ENCODE measurements around the gene TTLL11. TPM values are rescaled to one million over a fixed set of nuclear protein-coding genes. Genes with fewer than 3 reads are reported as not detected.

TTLL11 gene
- total RNA-seq, 2 experiments from 2014 or later: 0.56 to 1.4 TPM

- POLR2A ChIA-PET: no interaction called here
- TF ChIP-seq CTCF (IDR thresholded peaks at IDR 0.05): no peak
- peaks cover 11% of the 10 kb centered on the region for H3K4me1 Mint-ChIP-seq (ENCODE audit: low read depth)
These were observed 27.0 kb downstream of the TTLL11 start for GRCh38 chr9:122065923-122066629.

GRCh38 chr9:122060481-122060880 is 32.6 kb downstream of the TTLL11 start:
- no peak for ATAC-seq

More at GRCh38 chr9:122065923-122066629, 27.0 kb downstream of the TTLL11 start:
- CTCF ChIA-PET: interaction anchor here (1.0 kb wide), 1 partner anchor 14 kb away, joined by 3 read pairs; no protein-coding TSS in a partner anchor
- intact Hi-C loops (cut with micrococcal nuclease): no loop called here
- H3K36me3 Mint-ChIP-seq (ENCODE audit: low read depth): peaks cover 3% of the 10 kb centered on the region
- no peaks in the 10 kb centered on the region for H3K9me3 Mint-ChIP-seq
- H3K27me3 Mint-ChIP-seq: no peaks in the 10 kb centered on the region
- H3K27ac Mint-ChIP-seq: no peak overlapping the region
- H3K4me3 Mint-ChIP-seq: no peak overlapping the region
- ATAC-seq (no peak), DNase-seq (no peak)

GRCh38 chr9:122059955-122060324 is 33.2 kb downstream of the TTLL11 start:
- DNase-seq (no peak), ATAC-seq (no peak)
- Mint-ChIP-seq H3K27ac (no peak overlapping the region), H3K27me3 (no peaks in the 10 kb centered on the region), H3K9me3 (no peaks in the 10 kb centered on the region), H3K4me1 (ENCODE audit: low read depth) (peaks cover 2% of the 10 kb centered on the region), H3K4me3 (no peak overlapping the region), H3K36me3 (ENCODE audit: low read depth) (no peaks in the 10 kb centered on the region)
- POLR2A ChIA-PET: interaction anchor here (0.6 kb wide), 1 partner anchor 14 kb away, joined by 4 read pairs; no protein-coding TSS in a partner anchor
- intact Hi-C loops (cut with micrococcal nuclease): no loop called here
- CTCF ChIA-PET: interaction anchor here (1.0 to 1.4 kb wide), 2 partner anchors 63 to 65 kb away, joined by 3 to 4 read pairs; no protein-coding TSS in a partner anchor
- no peak for TF ChIP-seq CTCF (IDR thresholded peaks at IDR 0.05)

More at GRCh38 chr9:122060481-122060880, 32.6 kb downstream of the TTLL11 start:
- no peaks in the 10 kb centered on the region for H3K9me3 Mint-ChIP-seq
- H3K4me1 Mint-ChIP-seq (ENCODE audit: low read depth): peaks cover 2% of the 10 kb centered on the region
- TF ChIP-seq CTCF (IDR thresholded peaks at IDR 0.05): no peak
- intact Hi-C loops (cut with micrococcal nuclease): no loop called here
- no peak for DNase-seq
- no peaks in the 10 kb centered on the region for H3K27me3 Mint-ChIP-seq
- CTCF ChIA-PET: interaction anchor here (1.0 to 1.4 kb wide), 2 partner anchors 62 to 64 kb away, joined by 3 to 4 read pairs; no protein-coding TSS in a partner anchor
- H3K27ac Mint-ChIP-seq: no peak overlapping the region
- POLR2A ChIA-PET: no interaction called here
- H3K36me3 Mint-ChIP-seq (ENCODE audit: low read depth): no peaks in the 10 kb centered on the region
- H3K4me3 Mint-ChIP-seq: no peak overlapping the region

- Mint-ChIP-seq H3K36me3 (ENCODE audit: low read depth) (no peaks in the 10 kb centered on the region), H3K27ac (no peak overlapping the region), H3K9me3 (no peaks in the 10 kb centered on the region), H3K4me1 (ENCODE audit: low read depth) (peaks cover 2% of the 10 kb centered on the region), H3K27me3 (no peaks in the 10 kb centered on the region), H3K4me3 (no peak overlapping the region)
- no peak for ATAC-seq
- ChIA-PET CTCF (interaction anchor here (1.0 to 1.4 kb wide), 2 partner anchors 63 to 65 kb away, joined by 3 to 4 read pairs; no protein-coding TSS in a partner anchor), POLR2A (interaction anchor here (0.6 to 1.1 kb wide), 2 partner anchors 15 to 25 kb away, joined by 3 to 4 read pairs; no protein-coding TSS in a partner anchor)
- intact Hi-C loops (cut with micrococcal nuclease): no loop called here
- DNase-seq: no peak
- TF ChIP-seq CTCF (IDR thresholded peaks at IDR 0.05): no peak
These were observed 33.7 kb downstream of the TTLL11 start for GRCh38 chr9:122059214-122059954.

All from activated CD8-positive, alpha-beta T cell treated with anti-CD3 and anti-CD28 coated beads for 36 hours (primary cell).